Fibroblast of villous mesenchyme (primary cell): ENCODE measurements around the gene ATP6AP1. TPM values are rescaled to one million over a fixed set of nuclear protein-coding genes. Genes with fewer than 3 reads are reported as not detected.
A peak's percentile ranks its signal among the peaks of the same experiment; 100 is the strongest.

Source experiments
- DNase-seq: peaks from one replicate; pipeline ENCODE4 v3.0.0-alpha.2; 2010; ENCODE audit warnings: low read depth
- H3K4me3 ChIP-seq: 2 replicates; pipeline ENCODE4 v1.5.1; 2011; ENCODE audit warnings: low read depth, mild to moderate bottlenecking, low read length
- total RNA-seq: library from RNA; depleted of rRNA; stranded (reverse); fragments of >200 nt; gene quantifications from 2 replicates; pipeline ENCODE4 v1.2.3, GENCODE V29; 2012
- TF ChIP-seq, protein P1 (sequence below): IDR thresholded peaks from 2 replicates; pipeline ENCODE4 v1.5.1; 2012; ENCODE audit warnings: low read depth, mild to moderate bottlenecking, low read length; ENCODE audit not compliant: insufficient read depth

The ATP6AP1 gene
- total RNA-seq, 1 donor = 72.5 TPM

GRCh38 chrX:154434394-154435168 lies 6.1 kb downstream of the ATP6AP1 start:
- DNase-seq = no peak
- no peak overlapping the region for H3K4me3 ChIP-seq
- TF ChIP-seq, protein P1, sequence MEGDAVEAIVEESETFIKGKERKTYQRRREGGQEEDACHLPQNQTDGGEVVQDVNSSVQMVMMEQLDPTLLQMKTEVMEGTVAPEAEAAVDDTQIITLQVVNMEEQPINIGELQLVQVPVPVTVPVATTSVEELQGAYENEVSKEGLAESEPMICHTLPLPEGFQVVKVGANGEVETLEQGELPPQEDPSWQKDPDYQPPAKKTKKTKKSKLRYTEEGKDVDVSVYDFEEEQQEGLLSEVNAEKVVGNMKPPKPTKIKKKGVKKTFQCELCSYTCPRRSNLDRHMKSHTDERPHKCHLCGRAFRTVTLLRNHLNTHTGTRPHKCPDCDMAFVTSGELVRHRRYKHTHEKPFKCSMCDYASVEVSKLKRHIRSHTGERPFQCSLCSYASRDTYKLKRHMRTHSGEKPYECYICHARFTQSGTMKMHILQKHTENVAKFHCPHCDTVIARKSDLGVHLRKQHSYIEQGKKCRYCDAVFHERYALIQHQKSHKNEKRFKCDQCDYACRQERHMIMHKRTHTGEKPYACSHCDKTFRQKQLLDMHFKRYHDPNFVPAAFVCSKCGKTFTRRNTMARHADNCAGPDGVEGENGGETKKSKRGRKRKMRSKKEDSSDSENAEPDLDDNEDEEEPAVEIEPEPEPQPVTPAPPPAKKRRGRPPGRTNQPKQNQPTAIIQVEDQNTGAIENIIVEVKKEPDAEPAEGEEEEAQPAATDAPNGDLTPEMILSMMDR = no peak

DNA sequence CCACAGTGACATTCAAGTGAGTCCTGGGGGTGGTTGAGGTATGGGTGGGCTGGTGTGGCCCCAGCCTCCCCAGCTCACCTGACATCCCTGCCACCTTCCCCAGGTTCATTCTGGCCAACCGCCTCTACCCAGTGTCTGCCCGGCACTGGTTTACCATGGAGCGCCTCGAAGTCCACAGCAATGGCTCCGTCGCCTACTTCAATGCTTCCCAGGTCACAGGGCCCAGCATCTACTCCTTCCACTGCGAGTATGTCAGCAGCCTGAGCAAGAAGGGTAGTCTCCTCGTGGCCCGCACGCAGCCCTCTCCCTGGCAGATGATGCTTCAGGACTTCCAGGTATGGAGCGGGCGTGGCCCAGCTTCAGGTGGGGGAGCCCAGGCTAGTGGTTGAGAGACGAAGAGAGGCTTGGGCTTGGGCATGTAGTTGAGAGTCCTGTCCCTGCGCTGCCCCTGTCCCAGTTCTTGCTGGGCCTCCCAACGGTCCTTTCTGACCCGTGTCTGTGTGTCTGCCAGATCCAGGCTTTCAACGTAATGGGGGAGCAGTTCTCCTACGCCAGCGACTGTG lies 6.8 kb downstream of the ATP6AP1 start:
- TF ChIP-seq, protein P1 = no peak
- DNase-seq = no peak

DNA sequence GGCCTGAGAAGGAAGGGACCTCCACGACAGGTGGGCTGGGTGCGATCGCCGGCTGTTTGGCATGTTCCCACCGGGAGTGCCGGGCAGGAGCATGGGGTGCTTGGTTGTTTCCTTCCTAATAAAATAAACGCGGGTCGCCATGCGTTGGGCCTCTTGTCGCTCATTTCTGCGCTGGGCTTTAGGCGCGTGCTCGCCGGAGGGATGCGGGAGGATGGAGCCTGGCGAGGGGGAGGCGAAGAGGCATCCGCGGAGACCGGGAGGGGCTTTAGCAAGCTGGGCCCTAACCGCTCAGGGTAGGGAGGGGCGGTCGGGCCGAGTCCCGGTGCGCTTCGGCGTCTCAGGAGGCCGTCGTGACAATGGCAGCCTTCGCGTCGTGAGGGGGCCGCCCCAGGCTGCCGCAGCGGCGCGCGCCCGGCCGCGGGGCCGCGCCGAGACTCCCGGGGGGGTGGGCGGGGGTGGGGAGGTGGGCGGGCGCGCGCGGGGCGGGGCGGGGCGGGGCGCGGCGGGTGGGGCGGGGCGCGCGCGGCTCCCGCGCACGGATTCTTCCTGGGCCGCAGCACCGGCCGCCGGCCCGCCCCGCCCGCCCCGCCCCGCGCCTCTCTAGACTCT lies 8.0 kb downstream of the ATP6AP1 start:
- H3K4me3 ChIP-seq = peak overlapping the region; percentile 72
- TF ChIP-seq, protein P1 = no peak
- DNase-seq = peak; percentile 23

More for the DNA sequence above, 6.8 kb downstream of the ATP6AP1 start:
- H3K4me3 ChIP-seq = no peak overlapping the region

- peak; percentile 54 for DNase-seq
- TF ChIP-seq, protein P1 = no peak
- H3K4me3 ChIP-seq = peak within 1 kb of the TSS; percentile 72
Measured at GRCh38 chrX:154436983-154437752, 8.7 kb downstream of the ATP6AP1 start, which contains the start of gene GDI1. Gene GDI1, plus strand, starts transcription at chrX:154437154. Its CDS starts 101 bp downstream, at chrX:154437255.

DNA sequence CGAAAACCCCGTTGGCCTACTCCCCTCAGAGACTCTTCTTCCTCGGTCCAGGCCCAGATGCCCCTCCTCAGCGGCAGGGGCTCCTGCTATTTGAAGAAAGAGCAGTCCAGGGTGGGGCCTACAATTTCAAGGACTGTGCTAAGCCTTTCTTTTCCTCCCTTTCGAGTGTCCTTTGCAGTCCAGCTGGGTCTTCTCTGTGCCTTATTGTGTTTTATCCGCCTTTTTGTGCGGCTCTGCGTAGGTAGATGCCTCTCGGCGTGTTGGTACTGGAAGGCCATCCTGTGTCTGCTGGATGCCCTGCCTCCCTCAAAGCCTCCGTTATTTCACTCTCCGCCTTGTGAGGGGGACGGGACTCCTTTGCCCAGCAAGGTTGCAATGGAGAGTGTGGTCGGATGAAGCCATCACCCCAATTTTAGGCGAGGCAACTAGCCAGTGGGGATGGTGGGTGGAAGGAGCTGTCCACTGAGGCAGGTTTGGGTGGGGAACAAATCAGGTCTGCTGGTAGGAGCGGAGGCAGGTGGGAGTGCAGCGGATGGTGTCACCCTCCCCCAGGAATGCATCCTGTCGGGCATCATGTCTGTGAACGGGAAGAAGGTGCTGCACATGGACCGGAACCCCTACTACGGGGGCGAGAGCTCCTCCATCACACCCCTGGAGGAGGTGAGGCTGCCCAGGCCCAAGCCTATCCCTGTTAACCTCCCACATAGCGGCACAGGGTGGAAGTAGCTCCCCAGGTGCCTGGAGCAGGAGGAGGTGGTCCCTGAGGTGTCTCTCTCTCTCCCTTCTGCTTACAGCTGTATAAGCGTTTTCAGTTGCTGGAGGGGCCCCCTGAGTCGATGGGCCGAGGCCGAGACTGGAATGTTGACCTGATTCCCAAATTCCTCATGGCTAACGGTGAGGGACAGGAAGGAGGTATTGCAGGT lies 9.8 kb downstream of the ATP6AP1 start:
- peak; percentile 3 for DNase-seq
- TF ChIP-seq, protein P1 = no peak
- H3K4me3 ChIP-seq = peak overlapping the region; percentile 72
